ENCODE results near the gene B3GAT1. TPM values are rescaled to one million over a fixed set of nuclear protein-coding genes. Genes with fewer than 3 reads are reported as not detected.
A peak's percentile ranks its signal among the peaks of the same experiment; 100 is the strongest.

The B3GAT1 gene
- total RNA-seq, 1 experiment from 2014 or later, result 3.7 TPM

DNA sequence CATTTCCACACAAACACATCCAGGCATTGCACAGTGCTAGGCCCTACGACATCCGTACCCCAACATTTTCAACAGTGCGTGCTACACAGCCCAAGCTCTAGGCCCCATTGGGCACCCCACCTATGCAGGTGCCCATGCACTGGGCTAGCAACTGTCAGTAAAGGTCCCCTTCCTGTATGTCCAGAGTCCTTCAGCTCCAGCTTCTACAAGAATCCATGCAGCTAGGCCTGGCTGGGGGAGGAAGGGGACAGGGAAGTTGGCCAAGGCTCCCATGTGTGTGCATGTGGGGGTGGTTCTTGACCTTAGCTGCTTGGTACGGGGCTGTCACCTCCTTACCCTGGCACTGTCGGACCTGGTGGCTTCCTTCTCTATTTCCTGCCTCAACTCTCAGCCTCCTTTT, 1.3 kb downstream of the B3GAT1 start:
- BruUV-seq (replicated peaks), result no TSS peak
- intact Hi-C loops (cut with micrococcal nuclease; ENCODE audit: unreplicated experiment), result loop anchor here (5.0 kb wide), 1 partner anchor 57 kb away; no protein-coding TSS in a partner anchor
- no peaks in the 10 kb centered on the region for H3K9me3 ChIP-seq (ENCODE audit: low read depth, low read length, poor library complexity, severe bottlenecking)
- TF ChIP-seq, protein P1, sequence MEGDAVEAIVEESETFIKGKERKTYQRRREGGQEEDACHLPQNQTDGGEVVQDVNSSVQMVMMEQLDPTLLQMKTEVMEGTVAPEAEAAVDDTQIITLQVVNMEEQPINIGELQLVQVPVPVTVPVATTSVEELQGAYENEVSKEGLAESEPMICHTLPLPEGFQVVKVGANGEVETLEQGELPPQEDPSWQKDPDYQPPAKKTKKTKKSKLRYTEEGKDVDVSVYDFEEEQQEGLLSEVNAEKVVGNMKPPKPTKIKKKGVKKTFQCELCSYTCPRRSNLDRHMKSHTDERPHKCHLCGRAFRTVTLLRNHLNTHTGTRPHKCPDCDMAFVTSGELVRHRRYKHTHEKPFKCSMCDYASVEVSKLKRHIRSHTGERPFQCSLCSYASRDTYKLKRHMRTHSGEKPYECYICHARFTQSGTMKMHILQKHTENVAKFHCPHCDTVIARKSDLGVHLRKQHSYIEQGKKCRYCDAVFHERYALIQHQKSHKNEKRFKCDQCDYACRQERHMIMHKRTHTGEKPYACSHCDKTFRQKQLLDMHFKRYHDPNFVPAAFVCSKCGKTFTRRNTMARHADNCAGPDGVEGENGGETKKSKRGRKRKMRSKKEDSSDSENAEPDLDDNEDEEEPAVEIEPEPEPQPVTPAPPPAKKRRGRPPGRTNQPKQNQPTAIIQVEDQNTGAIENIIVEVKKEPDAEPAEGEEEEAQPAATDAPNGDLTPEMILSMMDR (conservative IDR thresholded peaks at IDR 0.05; ENCODE audit: low read depth, low read length), result no peak
- no peak for TF ChIP-seq EZH2 (IDR thresholded peaks at IDR 0.05; ENCODE audit: borderline replicate concordance, low read depth, low read length, poor library complexity, severe bottlenecking)
- peak overlapping the region; percentile 48 for H3K4me3 ChIP-seq (ENCODE audit: low read depth, low read length, poor library complexity, severe bottlenecking)
- CTCF ChIA-PET, result interaction anchor here (0.6 kb wide), 1 partner anchor 1500 kb away, joined by 5 read pairs; no protein-coding TSS in a partner anchor
- POLR2A ChIA-PET (ENCODE audit: low non-redundant PET), result no interaction called here
- H3K4me1 ChIP-seq (ENCODE audit: insufficient read depth, low read length, poor library complexity, severe bottlenecking), result peaks cover 21% of the 10 kb centered on the region
- H3K27ac ChIP-seq (ENCODE audit: low read depth, low read length, poor library complexity, severe bottlenecking), result no peak overlapping the region
- H3K27me3 ChIP-seq (replicated peaks; ENCODE audit: insufficient read depth, low read depth, low read length, poor library complexity), result peaks cover 61% of the 10 kb centered on the region
- no peak for DNase-seq (ENCODE audit: low spot score)
- no peaks in the 10 kb centered on the region for H3K36me3 ChIP-seq (ENCODE audit: insufficient read depth, low read length, poor library complexity, severe bottlenecking)

DNA sequence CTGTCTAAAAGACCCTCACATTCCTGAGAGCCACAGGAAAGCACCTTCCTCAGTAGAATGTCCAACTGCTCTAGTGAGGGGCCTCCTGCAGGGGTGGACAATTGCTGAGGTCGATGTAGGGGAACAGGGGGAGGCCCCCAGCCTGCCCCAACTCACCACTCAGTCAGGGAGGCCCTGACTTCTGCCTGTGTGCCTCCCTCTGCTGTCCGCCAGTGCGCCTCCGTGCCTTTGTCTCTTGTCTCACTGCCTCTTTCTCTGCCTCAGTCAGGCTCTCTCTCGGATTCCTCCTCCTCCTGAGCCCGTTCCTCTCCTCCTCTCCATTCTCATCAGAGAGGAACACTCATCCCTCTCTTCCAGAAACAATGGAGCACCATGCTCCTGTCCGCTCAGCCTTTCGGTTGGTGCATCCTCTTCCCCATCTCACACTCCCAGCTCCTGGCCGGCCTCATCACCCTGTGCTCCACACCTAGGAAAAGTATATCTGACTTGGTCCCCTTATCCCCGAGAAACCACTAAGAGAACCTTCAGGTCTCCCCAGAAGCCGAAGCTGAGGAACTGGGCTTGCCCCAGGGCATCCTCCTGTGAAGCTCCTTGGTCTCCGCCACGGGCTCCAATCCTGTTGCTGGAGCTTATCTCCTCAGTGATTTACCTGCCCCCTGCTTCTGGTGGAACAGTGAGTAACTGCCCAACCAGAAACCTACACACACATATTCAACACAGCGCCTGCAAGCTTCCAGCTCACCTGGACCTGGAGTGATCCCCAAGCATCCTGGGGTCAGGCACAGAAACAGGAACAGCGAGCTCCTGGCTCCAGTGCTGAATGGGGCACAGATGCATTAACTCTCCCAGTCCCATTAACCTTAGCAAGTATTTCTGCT, 2.3 kb downstream of the B3GAT1 start:
- no TSS peak for BruUV-seq (replicated peaks)
- H3K27me3 ChIP-seq (replicated peaks; ENCODE audit: insufficient read depth, low read depth, low read length, poor library complexity), result peaks cover 51% of the 10 kb centered on the region
- ChIA-PET POLR2A (ENCODE audit: low non-redundant PET) (no interaction called here), CTCF (no interaction called here)
- no peak for DNase-seq (ENCODE audit: low spot score)
- H3K36me3 ChIP-seq (ENCODE audit: insufficient read depth, low read length, poor library complexity, severe bottlenecking), result no peaks in the 10 kb centered on the region
- intact Hi-C loops (cut with micrococcal nuclease; ENCODE audit: unreplicated experiment), result loop anchor here (5.0 kb wide), 1 partner anchor 58 kb away; no protein-coding TSS in a partner anchor
- H3K27ac ChIP-seq (ENCODE audit: low read depth, low read length, poor library complexity, severe bottlenecking), result no peak overlapping the region
- H3K4me1 ChIP-seq (ENCODE audit: insufficient read depth, low read length, poor library complexity, severe bottlenecking), result peaks cover 22% of the 10 kb centered on the region
- no peaks in the 10 kb centered on the region for H3K9me3 ChIP-seq (ENCODE audit: low read depth, low read length, poor library complexity, severe bottlenecking)
- no peak overlapping the region for H3K4me3 ChIP-seq (ENCODE audit: low read depth, low read length, poor library complexity, severe bottlenecking)
- no peak for TF ChIP-seq EZH2 (IDR thresholded peaks at IDR 0.05; ENCODE audit: borderline replicate concordance, low read depth, low read length, poor library complexity, severe bottlenecking)
- TF ChIP-seq, protein P1 (conservative IDR thresholded peaks at IDR 0.05; ENCODE audit: low read depth, low read length), result no peak

DNA sequence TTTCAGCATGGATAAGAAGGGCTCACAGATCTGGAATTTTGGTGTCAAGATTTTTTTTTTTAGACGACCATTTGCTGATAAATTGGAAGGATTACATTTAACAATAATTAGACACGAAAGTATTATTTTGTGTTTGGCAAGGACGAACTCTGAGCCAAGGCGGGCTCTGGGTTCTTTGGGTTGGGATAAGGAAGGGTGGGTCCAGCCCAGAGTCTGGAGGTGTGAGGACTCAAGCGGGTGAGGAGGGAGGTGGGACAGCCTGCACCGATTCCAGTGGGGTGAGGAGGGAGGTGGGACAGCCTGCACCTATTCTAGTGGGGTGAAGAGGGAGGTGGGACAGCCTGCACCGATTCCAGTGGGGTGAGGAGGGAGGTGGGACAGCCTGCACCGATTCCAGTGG, 4.1 kb downstream of the B3GAT1 start:
- Histone ChIP-seq H3K4me1 (ENCODE audit: insufficient read depth, low read length, poor library complexity, severe bottlenecking) (peaks cover 20% of the 10 kb centered on the region), H3K36me3 (ENCODE audit: insufficient read depth, low read length, poor library complexity, severe bottlenecking) (no peaks in the 10 kb centered on the region), H3K4me3 (ENCODE audit: low read depth, low read length, poor library complexity, severe bottlenecking) (no peak overlapping the region), H3K27ac (ENCODE audit: low read depth, low read length, poor library complexity, severe bottlenecking) (no peak overlapping the region), H3K27me3 (replicated peaks; ENCODE audit: insufficient read depth, low read depth, low read length, poor library complexity) (peaks cover 32% of the 10 kb centered on the region), H3K9me3 (ENCODE audit: low read depth, low read length, poor library complexity, severe bottlenecking) (no peaks in the 10 kb centered on the region)
- POLR2A ChIA-PET (ENCODE audit: low non-redundant PET), result no interaction called here
- CTCF ChIA-PET, result no interaction called here
- no peak for TF ChIP-seq EZH2 (IDR thresholded peaks at IDR 0.05; ENCODE audit: borderline replicate concordance, low read depth, low read length, poor library complexity, severe bottlenecking)
- TF ChIP-seq, protein P1 (conservative IDR thresholded peaks at IDR 0.05; ENCODE audit: low read depth, low read length), result no peak
- intact Hi-C loops (cut with micrococcal nuclease; ENCODE audit: unreplicated experiment), result no loop called here
- no TSS peak for BruUV-seq (replicated peaks)
- no peak for DNase-seq (ENCODE audit: low spot score)

Measured in A673 (cell line).